Activated CD8-positive, alpha-beta memory T cell treated with anti-CD3 and anti-CD28 coated beads for 36 hours (primary cell): ENCODE measurements around the gene BTBD16. TPM values are rescaled to one million over a fixed set of nuclear protein-coding genes. Genes with fewer than 3 reads are reported as not detected.

Experiments
- CTCF ChIA-PET: fragments of 350-600 bp; sonication (Branson Sonifier 250); formaldehyde crosslinking; loops from one replicate; lab custom pipeline; 2021; ENCODE audit warnings: antibody characterized with exemption; lab: Charles Lee
- POLR2A ChIA-PET: fragments of 350-600 bp; sonication (Branson Sonifier 250); formaldehyde crosslinking; loops from one replicate; lab custom pipeline; 2021; ENCODE audit warnings: antibody characterized with exemption; lab: Charles Lee
- total RNA-seq, 2 experiments: library from RNA; stranded (reverse); gene quantifications; one replicate each; pipeline ENCODE4 v1.2.3, GENCODE V29; 2021

The BTBD16 gene
- total RNA-seq, 2 experiments from 2014 or later, result not detected

DNA sequence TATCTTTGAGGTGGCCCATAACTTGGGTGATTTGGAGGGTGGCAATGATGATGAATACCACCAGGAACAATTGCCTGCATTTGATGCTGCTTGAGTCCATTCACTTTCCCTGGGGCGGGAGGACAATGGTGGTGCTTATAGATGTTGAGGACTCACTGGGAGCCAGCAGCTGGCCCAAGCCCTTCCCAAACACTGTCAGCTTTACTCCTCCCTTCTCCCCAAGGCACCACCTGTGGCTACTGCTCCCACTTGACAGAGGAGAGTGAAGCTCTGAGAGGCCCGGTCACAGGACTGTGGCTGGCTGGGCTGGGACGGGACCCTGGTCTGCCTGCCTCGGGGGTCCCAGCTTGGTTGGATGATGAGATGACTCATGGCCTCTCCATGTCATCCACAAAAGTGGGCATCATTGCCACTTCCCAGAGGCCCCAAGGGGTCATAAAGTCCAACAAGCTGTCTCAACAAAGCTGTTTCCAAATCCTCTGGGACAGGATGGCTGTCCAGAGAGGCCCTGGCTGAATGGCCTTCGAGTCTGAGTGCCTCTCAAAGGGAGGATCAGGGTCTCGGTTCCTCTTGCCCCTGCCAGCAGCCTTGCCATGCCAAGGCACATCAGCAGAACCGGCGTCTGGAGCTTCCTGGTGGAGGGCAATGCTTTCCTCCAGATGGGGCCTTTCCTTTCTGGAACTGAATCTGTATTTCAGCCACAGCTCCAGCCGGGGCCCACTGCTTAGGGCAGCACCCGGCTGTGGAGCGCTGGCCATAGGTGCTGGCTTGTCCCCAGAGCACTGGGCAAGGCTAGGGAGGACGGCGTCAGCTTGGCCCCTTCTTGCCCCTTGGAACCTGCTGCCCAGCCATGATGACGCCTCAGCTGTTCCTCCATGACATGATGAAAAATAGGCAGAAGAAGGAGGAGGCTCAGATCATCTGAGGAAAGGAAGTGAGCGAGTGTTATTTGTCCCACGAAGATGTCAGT, 56.4 kb downstream of the BTBD16 start:
- POLR2A ChIA-PET, result no interaction called here
- CTCF ChIA-PET, result interaction anchor here (0.6 to 0.8 kb wide), 2 partner anchors 95 to 337 kb away, joined by 3 to 5 read pairs; no protein-coding TSS in a partner anchor

GRCh38 chr10:122328676-122329075, 57.6 kb downstream of the BTBD16 start:
- POLR2A ChIA-PET, result no interaction called here
- CTCF ChIA-PET, result no interaction called here

- ChIA-PET CTCF (no interaction called here), POLR2A (no interaction called here)
Measured at GRCh38 chr10:122329416-122329815, 58.3 kb downstream of the BTBD16 start.

DNA sequence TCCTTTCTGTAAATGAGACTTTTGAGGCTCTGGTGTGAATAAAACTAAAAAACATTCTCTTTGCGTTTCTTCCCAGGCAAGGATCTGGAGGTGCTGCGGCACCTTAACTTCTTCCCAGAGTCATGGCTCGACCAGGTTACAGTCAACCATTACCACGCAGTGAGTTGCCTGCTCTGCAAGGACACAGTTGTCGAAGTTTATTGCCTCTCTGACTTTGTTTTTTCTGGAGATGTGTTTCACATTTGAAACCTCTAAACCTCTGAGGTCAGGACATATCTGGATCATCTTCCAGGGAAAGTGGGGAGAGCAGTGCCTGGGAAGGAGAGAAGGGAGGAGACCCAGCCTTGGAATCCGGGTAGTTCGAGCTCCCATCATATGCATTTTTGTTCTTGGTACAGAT, 60.0 kb downstream of the BTBD16 start:
- ChIA-PET CTCF (no interaction called here), POLR2A (no interaction called here)

DNA sequence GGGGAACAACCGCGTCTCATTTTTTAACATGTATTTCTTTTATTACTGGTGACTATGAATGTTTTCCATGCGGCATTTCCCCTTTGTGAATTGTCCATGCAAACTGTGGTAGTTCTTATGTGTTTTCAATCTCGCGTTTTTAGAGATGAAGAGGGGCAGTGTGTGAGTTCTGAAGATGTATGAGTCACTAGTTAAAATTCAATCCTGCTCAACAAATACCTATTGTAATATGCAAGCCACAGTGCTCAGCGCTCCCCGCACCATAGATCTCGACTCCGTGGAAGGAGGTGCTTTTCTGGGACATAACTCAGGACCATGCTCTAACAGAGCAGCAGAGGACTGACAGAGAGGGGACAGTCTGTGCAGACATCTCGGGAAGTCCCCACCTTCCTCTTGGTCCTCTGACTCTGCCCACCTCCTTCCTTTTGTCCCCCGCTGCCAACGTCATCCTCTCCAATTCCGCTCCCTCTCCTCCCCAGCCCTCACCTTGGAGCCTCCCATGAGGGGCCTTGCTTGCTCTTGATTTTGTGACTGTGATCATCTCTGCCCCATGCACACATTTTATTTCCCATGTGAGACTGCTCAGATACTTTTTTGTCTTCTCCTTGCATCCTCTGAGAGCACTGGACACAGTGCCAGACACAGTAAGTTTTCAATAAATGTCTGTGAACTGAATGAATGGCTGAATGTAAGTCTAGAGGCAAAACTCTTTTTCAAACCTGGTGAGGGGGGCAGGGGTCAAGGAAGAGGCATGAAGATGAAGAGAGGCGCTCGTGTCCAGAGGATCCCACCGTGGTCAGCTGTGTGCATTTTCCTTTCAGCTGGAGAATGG, 60.7 kb downstream of the BTBD16 start:
- ChIA-PET CTCF (no interaction called here), POLR2A (no interaction called here)

- ChIA-PET POLR2A (no interaction called here), CTCF (interaction anchor here (1.2 kb wide), 1 partner anchor 10 kb away, joined by 3 read pairs; no protein-coding TSS in a partner anchor)
Measured at GRCh38 chr10:122333037-122333436, 61.9 kb downstream of the BTBD16 start.

DNA sequence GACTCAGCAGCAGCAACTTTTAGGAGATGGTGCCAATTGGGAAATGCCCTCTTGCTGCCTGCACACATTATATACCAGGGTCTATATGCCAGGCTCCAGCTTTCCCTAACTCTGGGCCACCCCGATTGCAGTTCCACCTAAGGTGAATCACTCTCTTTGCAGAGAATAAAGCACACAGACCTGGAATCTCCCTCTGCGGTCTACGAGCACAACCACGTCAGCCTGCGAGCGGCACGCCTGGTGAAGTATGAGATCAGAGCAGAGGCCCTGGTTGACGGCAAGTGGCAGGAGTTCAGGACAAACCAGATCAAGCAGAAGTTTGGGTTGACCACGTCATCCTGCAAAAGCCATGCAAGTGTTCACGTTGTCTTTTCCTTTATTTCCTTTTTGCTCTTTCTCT, 65.2 kb downstream of the BTBD16 start:
- CTCF ChIA-PET, result interaction anchor here (1.4 kb wide), 1 partner anchor 214 kb away, joined by 3 read pairs; no protein-coding TSS in a partner anchor
- POLR2A ChIA-PET, result no interaction called here

DNA sequence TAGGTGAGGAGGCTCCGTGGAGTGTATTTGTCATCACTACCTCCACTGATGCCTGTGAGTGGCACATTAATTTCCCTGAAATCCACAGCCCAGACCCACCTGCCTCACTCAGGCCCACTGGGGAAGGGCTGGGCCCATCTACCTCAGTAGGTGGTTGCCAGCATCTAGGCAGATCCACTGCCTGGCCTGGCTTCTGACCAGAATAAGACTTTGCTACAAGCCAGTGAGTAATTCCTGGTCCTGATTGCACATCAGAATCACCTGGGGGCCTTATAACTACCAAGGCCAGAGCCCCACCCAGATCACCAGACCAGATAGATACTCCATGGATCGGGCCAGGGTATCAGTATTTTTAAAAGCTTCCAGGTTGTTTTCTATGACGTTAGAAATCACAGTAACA, 65.9 kb downstream of the BTBD16 start:
- ChIA-PET CTCF (no interaction called here), POLR2A (no interaction called here)

- ChIA-PET CTCF (interaction anchor here (0.9 kb wide), 1 partner anchor 40 kb away, joined by 3 read pairs; no protein-coding TSS in a partner anchor), POLR2A (no interaction called here)
Measured at GRCh38 chr10:122338609-122339441, 67.7 kb downstream of the BTBD16 start.

- CTCF ChIA-PET, result interaction anchor here (1.3 kb wide), 1 partner anchor 93 kb away, joined by 6 read pairs; no protein-coding TSS in a partner anchor
- POLR2A ChIA-PET, result no interaction called here
Measured at GRCh38 chr10:122341141-122341810, 70.2 kb downstream of the BTBD16 start.

DNA sequence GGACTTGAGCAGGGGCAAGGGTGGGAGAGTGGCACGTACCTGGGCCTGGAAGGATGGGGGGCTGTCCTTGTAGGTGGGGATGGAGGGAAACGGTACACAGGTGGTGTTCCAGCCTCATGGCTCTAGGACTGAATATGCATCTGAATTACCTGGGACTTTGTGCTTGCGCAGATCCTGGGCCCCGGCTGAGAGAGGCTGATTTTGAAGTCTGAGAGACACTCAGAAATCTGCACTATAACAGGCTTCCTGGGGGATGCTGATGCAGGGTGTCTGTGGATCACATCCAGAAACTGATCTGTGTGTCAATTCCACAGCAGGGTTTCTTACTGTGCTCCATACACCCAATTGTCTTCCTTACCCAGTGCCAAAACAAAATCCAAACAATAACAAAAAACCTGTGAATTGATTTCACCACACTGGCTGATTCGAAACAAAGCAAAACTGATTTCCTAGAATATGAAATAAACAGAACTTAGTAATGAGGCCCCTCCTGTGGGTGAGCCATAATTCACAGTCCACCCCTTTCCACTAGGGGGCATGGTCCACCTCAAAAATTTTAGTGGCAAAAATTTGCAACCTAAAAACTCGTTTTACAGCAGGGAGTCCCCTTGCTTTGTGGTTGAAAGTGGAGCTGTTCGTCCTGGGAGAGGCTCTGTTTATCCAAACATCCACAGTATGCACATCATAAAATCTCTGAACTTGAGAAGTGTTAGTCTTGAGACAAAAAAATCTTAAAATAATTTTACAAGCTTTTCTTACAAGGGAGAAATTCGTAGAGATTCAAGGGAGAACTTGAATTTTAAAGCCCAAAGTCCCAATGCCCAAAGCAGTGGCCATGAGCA, 71.4 kb downstream of the BTBD16 start:
- CTCF ChIA-PET, result interaction anchor here (0.6 to 1.0 kb wide), 10 partner anchors 9 to 227 kb away, joined by 3 to 4 read pairs (median 3); no protein-coding TSS in a partner anchor
- POLR2A ChIA-PET, result no interaction called here

GRCh38 chr10:122343135-122343800, 72.2 kb downstream of the BTBD16 start:
- ChIA-PET POLR2A (no interaction called here), CTCF (interaction anchor here (0.6 to 1.0 kb wide), 11 partner anchors 10 to 226 kb away, joined by 3 to 4 read pairs (median 3); no protein-coding TSS in a partner anchor)

- ChIA-PET CTCF (interaction anchor here (0.6 to 1.6 kb wide), 3 partner anchors 12 to 92 kb away, joined by 3 to 4 read pairs (median 3); no protein-coding TSS in a partner anchor), POLR2A (no interaction called here)
Measured at GRCh38 chr10:122343936-122344335, 72.8 kb downstream of the BTBD16 start.

DNA sequence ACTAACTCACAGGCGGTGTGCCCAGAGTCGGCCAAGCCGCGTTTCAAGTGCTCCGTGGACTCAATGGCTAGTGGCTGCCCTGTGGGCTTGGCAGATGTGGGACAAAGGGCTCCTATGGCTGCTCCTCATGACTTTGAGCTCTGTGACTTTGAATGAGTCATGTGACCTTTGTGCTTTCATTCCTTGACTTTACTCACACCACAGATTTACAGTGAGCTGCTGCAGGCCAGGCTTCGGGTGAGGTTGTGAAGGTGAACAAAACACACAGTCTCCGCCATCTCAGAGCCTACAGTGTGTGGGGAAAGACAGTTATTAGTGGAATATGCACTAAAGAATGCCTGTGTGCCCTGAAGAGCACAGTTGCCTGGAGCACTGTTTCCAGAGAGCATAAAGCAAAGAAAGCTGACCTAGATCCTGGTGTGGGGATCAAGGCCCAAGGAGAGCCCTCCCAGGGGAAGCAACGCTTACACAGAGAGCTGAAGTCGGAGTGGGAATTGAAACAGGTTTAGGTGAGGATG, 73.7 kb downstream of the BTBD16 start:
- ChIA-PET CTCF (interaction anchor here (0.6 to 1.6 kb wide), 3 partner anchors 11 to 120 kb away, joined by 3 to 4 read pairs (median 3); no protein-coding TSS in a partner anchor), POLR2A (no interaction called here)

DNA sequence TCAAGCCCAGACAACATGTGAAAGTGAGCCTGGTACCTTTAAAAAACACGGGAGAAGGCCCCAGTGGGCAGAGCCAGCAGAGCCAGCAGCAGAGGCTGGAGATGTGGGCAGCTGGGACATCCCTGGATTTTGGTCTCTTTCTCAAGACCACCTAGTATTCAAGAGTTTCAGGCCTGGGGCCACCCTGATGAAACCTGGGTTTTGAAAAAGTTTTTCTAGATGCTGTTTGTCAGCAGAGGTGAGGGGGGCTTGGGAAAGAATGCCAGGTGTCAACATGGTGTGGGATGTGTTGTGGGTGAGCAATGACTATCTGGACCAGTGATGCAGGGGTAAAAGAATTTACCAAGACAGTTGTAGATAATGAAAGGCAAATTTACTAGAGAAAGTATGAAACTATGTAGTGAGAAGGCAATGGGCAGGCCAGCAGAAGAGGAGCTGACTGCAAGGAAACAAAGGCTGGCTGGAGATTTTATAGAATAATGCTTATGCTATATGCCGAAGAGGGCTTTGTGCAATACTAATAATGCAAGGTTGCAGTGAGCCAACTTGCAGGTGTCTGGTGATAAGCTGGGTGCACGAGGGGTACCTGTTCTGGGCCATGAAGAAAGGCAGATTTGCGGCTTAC, 75.3 kb downstream of the BTBD16 start:
- POLR2A ChIA-PET, result no interaction called here
- CTCF ChIA-PET, result no interaction called here
